HFFc6 (cell line): Measurements from ENCODE around the gene ERN1. TPM values are rescaled to one million over a fixed set of nuclear protein-coding genes. Genes with fewer than 3 reads are reported as not detected.

Experiments used
- DNase-seq: peaks from one replicate; pipeline ENCODE4 v3.0.0-alpha.2; 2018
- H3K27ac Mint-ChIP-seq: 2 replicates; pipeline ENCODE4 v1.8.0; 2020; ENCODE audit warnings: mild to moderate bottlenecking, mixed read lengths
- H3K27me3 Mint-ChIP-seq: 2 replicates; pipeline ENCODE4 v1.8.0; 2021; ENCODE audit warnings: mild to moderate bottlenecking, moderate library complexity, mixed read lengths; ENCODE audit not compliant: insufficient read depth
- H3K36me3 Mint-ChIP-seq: 2 replicates; pipeline ENCODE4 v1.8.0; 2021; ENCODE audit warnings: low read depth, mixed read lengths
- H3K4me1 Mint-ChIP-seq: 2 replicates; pipeline ENCODE4 v1.8.0; 2020; ENCODE audit warnings: low read depth, mixed read lengths
- H3K4me3 Mint-ChIP-seq: 2 replicates; pipeline ENCODE4 v1.8.0; 2020; ENCODE audit warnings: mild to moderate bottlenecking, moderate library complexity, mixed read lengths
- H3K9me3 Mint-ChIP-seq: 2 replicates; pipeline ENCODE4 v1.8.0; 2020; ENCODE audit warnings: mild to moderate bottlenecking, mixed read lengths
- total RNA-seq, 6 experiments: library from RNA; stranded (reverse); fragmentation: NEBNext Ultra II Directional; extraction: Animal tissue kit (Norgen Biotek cat#: 25700); gene quantifications; 2 replicates in 1 of 6; 3 replicates in 5 of 6; pipeline ENCODE4 v1.2.3, GENCODE V29; 2021
- TF ChIP-seq, protein P1 (sequence below): fragments of 200-600 bp; sonication (generic); IDR thresholded peaks from 2 replicates; pipeline ENCODE4 v1.5.0; 2021; ENCODE audit warnings: antibody characterized with exemption, mild to moderate bottlenecking

The ERN1 gene
- total RNA-seq, 6 experiments from 2014 or later, result 6.8 to 12.8 (median 7.9) TPM

DNA sequence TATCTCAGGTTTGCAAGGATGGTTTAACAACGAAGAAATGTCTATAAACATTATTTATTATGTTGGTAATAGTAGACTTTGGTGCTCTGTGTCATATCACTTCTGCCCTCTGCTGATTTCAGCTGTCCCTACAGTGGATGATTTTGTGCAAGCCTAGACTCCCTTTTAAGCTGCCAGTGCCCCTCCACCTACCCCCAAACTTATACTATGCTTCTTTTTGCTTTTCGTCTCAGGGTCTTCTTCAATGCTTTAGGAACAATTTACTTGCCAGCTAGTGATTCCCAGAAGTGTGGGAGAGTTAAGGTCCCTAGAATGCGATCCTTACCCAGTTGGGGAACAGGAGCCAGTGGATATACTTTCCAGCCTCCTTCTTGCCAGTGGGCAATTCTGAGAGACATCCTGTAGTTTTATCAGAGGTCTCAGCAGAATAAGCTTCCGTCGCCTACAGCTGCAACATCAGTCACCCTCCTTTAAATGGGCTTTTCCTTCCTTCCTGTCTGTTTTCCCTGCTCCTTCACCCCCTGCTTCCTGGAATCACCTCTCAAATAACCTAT, 113.6 kb downstream of the ERN1 start:
- TF ChIP-seq, protein P1, sequence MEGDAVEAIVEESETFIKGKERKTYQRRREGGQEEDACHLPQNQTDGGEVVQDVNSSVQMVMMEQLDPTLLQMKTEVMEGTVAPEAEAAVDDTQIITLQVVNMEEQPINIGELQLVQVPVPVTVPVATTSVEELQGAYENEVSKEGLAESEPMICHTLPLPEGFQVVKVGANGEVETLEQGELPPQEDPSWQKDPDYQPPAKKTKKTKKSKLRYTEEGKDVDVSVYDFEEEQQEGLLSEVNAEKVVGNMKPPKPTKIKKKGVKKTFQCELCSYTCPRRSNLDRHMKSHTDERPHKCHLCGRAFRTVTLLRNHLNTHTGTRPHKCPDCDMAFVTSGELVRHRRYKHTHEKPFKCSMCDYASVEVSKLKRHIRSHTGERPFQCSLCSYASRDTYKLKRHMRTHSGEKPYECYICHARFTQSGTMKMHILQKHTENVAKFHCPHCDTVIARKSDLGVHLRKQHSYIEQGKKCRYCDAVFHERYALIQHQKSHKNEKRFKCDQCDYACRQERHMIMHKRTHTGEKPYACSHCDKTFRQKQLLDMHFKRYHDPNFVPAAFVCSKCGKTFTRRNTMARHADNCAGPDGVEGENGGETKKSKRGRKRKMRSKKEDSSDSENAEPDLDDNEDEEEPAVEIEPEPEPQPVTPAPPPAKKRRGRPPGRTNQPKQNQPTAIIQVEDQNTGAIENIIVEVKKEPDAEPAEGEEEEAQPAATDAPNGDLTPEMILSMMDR, result peak; percentile 48; the same call in 1 of the 2 replicates
- no peak overlapping the region for H3K27ac Mint-ChIP-seq
- no peak for DNase-seq
- H3K27me3 Mint-ChIP-seq, result peaks cover 7% of the 10 kb centered on the region
- H3K36me3 Mint-ChIP-seq, result no peaks in the 10 kb centered on the region
- no peak overlapping the region for H3K4me3 Mint-ChIP-seq
- peaks cover 9% of the 10 kb centered on the region for H3K4me1 Mint-ChIP-seq
- H3K9me3 Mint-ChIP-seq, result no peaks in the 10 kb centered on the region

DNA sequence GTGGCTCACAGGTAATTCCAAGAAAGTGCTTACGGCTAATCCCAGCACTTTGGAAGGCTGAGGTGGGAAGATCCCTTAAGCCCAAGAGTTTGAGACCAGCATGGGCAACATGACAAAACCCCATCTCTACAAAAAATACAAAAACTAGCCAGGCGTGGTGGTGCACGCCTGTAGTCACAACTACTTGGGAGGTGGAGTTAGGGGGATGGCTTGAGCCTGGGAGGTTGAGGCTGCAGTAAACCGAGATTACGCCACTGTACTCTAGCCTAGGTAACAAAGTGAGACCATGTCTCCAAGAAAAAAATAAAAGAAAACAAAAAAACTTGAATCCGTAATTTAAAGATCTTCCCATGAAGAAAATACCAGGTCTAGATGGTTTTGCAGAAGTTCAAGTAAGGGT, 114.5 kb downstream of the ERN1 start:
- Mint-ChIP-seq H3K9me3 (no peaks in the 10 kb centered on the region), H3K27ac (no peak overlapping the region), H3K27me3 (peaks cover 7% of the 10 kb centered on the region), H3K36me3 (no peaks in the 10 kb centered on the region), H3K4me1 (peaks cover 7% of the 10 kb centered on the region), H3K4me3 (no peak overlapping the region)
- DNase-seq, result no peak
- TF ChIP-seq, protein P1, result no peak

DNA sequence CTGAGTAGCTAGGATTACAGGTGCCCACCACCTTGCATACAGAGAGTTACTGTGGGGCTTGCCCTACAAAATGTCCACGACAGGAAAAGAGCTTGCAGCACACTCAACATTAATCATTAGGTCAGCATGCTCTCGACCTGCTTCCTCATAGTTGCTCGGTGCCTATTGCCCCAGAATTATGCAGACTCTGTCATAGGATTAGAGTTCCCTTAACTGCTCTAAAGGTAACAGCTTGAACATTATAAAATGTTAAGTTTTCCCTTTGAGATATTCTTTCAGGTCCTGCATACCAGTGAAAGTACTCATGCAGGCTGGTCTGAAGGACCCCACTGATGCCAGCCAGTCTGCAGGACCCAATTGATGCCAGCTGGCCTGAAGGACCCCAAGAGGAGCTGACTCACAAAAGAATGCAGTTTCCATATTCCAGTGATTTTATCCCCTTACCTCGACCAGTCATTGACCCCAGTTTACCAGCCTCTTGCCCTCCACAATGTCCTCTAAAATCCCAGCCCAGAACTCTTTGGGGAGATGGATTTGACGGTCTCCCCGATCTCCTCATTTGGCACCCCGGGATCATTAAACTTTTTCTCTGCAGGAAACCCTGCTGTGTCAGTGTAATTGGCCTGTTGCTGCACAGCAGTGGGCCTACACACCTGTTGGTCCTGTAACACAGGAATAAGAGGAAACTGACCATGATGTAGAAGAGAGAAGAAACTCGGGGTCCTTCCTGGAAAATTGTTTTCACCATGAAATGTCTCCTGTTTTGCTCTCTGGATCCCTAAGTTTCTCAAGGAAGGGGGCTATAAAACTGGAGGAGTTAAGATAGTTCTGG, 120.2 kb downstream of the ERN1 start:
- H3K9me3 Mint-ChIP-seq, result no peaks in the 10 kb centered on the region
- peak overlapping the region; percentile 61 for H3K27ac Mint-ChIP-seq
- no peaks in the 10 kb centered on the region; the same call in 1 of the 2 replicates for H3K36me3 Mint-ChIP-seq
- TF ChIP-seq, protein P1, result no peak
- H3K4me1 Mint-ChIP-seq, result peaks cover 48% of the 10 kb centered on the region
- H3K27me3 Mint-ChIP-seq, result peaks cover 5% of the 10 kb centered on the region
- no peak overlapping the region for H3K4me3 Mint-ChIP-seq
- peak; percentile 41 for DNase-seq

DNA sequence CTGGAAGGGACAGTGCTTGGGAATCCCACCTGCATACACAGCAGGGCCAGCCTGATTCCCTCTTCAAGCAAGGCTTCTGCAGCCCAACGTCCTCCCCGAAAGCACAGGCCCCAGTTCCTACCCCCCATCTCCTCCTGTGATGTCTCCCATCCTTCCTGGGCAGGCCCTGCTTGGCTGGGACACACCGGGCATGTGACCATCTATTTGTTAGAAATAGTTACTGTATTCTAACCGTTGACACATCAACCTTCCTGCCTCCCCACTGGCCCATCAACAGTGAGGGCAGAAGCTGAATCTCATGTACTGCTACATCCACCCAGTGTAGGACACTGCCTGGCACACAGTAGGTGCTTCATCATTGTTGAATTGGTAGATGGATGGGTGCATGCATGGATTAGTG, 121.1 kb downstream of the ERN1 start:
- Mint-ChIP-seq H3K27ac (peak overlapping the region; percentile 61; the same call in 1 of the 2 replicates), H3K4me3 (no peak overlapping the region), H3K36me3 (no peaks in the 10 kb centered on the region; the same call in 1 of the 2 replicates), H3K27me3 (peaks cover 4% of the 10 kb centered on the region), H3K4me1 (peaks cover 49% of the 10 kb centered on the region), H3K9me3 (no peaks in the 10 kb centered on the region)
- no peak for DNase-seq
- TF ChIP-seq, protein P1, result no peak

DNA sequence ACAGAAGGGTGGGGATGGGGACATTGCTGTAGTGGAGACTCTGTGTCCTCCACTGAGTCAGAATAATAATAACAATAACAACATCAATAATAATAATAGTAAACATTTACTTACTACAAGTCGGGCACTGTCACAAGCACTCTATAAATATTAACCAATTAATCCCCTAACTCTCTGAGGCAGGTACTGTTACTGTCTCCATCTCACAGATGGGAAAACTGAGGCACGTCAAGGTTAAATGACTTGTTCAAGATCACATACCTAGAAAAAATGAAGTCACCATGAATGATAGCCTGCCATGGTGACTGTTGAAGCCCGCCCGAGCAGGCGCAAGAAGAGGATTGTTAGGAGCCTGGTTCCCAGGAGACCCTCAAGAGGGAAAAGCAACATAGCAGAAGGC, 121.6 kb downstream of the ERN1 start:
- TF ChIP-seq, protein P1, result no peak
- H3K27me3 Mint-ChIP-seq, result peaks cover 4% of the 10 kb centered on the region
- no peaks in the 10 kb centered on the region; the same call in 1 of the 2 replicates for H3K36me3 Mint-ChIP-seq
- DNase-seq, result no peak
- peaks cover 49% of the 10 kb centered on the region for H3K4me1 Mint-ChIP-seq
- peak overlapping the region; percentile 29; the same call in 1 of the 2 replicates for H3K27ac Mint-ChIP-seq
- no peaks in the 10 kb centered on the region for H3K9me3 Mint-ChIP-seq
- H3K4me3 Mint-ChIP-seq, result no peak overlapping the region
